Pancreas (tissue), 10 donors: ENCODE results near the gene SSTR5. TPM values are rescaled to one million over a fixed set of nuclear protein-coding genes. Genes with fewer than 3 reads are reported as not detected.

Source experiments
- ATAC-seq, 4 donors: fragments of 200-7000 bp; cut with Tn5 transposase; one replicate each; pipeline versions ENCODE4 v1.8.0 to v1.9.1; 2020; ENCODE audit warnings: mild to moderate bottlenecking in 4 of 4, moderate library complexity in 4 of 4
- DNase-seq, 6 donors: peaks; one replicate each; pipeline ENCODE4 v3.0.0-alpha.2; 2020
- FAIRE-seq: peaks from 2 replicates; lab custom pipeline; 2012; peaks lifted over from hg19 to GRCh38; lab: Jason Lieb, UNC
- H3K27ac ChIP-seq, 4 donors: fragments of 200-600 bp; sonication (generic); 1 replicate in 3 of 4; 2 replicates in 1 of 4; pipeline versions ENCODE4 v1.5.0 to v1.8.0; 2020
- H3K27me3 ChIP-seq, 4 donors: fragments of 200-600 bp; one replicate each; pipeline ENCODE4 v1.8.0; 2021
- H3K36me3 ChIP-seq, 3 donors: fragments of 200-600 bp; sonication (generic) in 1 of 3; one replicate each; pipeline versions ENCODE4 v1.5.0 to v1.8.0; 2020 to 2021
- H3K4me1 ChIP-seq, 3 donors: fragments of 200-600 bp; one replicate each; pipeline ENCODE4 v1.8.0; 2021
- H3K4me3 ChIP-seq, 4 donors: fragments of 200-600 bp; sonication (generic) in 2 of 4; one replicate each; pipeline versions ENCODE4 v1.5.0 to v1.8.0; 2020 to 2021
- H3K9me3 ChIP-seq, 4 donors: fragments of 200-600 bp; one replicate each; pipeline ENCODE4 v1.8.0; 2021
- WGBS, 2 donors: extraction: QIAGEN DNeasy Blood & Tissue Kit; methylation state at CpG; one replicate each; pipeline ENCODE4 v1.1.7; 2013; 5-methylcytosine and 5-hydroxymethylcytosine counted together
- intact Hi-C, 3 donors: fragments of 100-400 bp; cut with DNase I; formaldehyde crosslinking; loops; one replicate each; pipeline versions ENCODE4 v1.11.1 to v1.14.2; 2022
- polyA plus RNA-seq, 2 donors: library from polyadenylated mRNA; stranded (reverse); fragments of 200-250 nt; gene quantifications; one replicate each; pipeline ENCODE4 v1.2.3, GENCODE V29; 2013
- total RNA-seq, 6 donors: library from RNA; stranded (reverse); fragmentation: NEBNext Ultra II Directional in 4 of 6; extraction: Animal tissue kit (Norgen Biotek cat#: 25700) in 4 of 6; gene quantifications; one replicate each; pipeline versions ENCODE4 v1.2.1 to v1.2.4, GENCODE V29; 2021 to 2023
- TF ChIP-seq, protein P1 (sequence below), 4 donors: fragments of 200-600 bp; sonication (generic) in 3 of 4; IDR thresholded peaks; one replicate each; pipeline versions ENCODE4 v1.5.0 to v1.8.0; 2021; ENCODE audit warnings: antibody characterized with exemption in 4 of 4
- donor health status: healthy with polysubstance abuse.
- donor health status: DM: no; HTN: no; CAD: no; lungs with moderate emphysema.
- donor health status: DM: no; HTN: no; CAD: no.
- donor health status: control.
- donor health status: control.
- donor health status: Bipolar disorder and iron deficiency.
- donor health status: DM: yes; HTN: yes; CAD: no.
- donor health status: DM: no; HTN: no; CAD: no.
- donor health status: DM: no; HTN: no; CAD: no.
- donor health status: DM: yes; HTN: yes; CAD: no.

Gene SSTR5
- total and polyA plus RNA-seq, 8 donors: 0.12 to 1.2 (median 0.32) TPM; not detected in 1

DNA sequence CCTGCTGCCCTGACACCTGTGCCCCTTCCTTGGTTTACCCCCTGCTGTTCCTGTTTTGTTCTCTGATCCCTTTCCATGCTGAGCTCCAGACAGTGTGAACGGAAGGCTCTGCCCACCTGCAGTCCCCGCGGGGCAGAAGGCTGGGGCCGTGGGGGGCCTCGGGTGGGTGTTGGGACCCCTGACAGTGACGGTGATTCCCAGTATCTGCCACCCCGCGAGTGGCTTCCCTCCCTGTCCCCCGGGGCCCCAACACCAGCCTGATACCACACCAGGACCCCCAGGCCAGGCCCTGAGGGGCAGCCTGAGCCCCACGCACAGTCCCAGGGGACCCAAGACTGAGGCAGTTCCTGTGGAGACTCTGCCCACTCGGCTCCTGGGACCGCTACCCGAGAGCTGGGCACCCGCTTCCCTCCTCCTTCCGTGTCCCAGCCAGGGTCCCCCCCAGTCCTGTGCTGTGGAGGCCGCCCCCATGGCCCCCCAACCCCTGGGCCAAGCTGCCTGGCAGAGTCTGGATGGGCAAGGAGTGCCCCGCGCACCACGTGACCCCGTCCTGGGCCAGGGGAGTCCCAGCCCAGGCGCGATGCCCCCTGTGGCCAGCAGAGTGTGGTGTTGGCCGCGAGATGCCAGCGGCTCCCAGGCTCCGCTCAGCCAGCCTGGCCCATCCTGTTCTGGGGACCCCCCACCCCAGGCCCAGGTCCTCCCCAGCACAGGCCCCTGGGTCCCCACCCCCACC lies 33.5 kb downstream of the SSTR5 start:
- no peaks in the 10 kb centered on the region for H3K9me3 ChIP-seq
- WGBS, 2 donors: 19 to 28% methylated on average over 22 to 26 of the region's 26 CpGs
- H3K36me3 ChIP-seq: no peaks in the 10 kb centered on the region
- peaks cover 0 to 19% (median 0%) of the 10 kb centered on the region in 4 donors for H3K27me3 ChIP-seq
- TF ChIP-seq, protein P1, sequence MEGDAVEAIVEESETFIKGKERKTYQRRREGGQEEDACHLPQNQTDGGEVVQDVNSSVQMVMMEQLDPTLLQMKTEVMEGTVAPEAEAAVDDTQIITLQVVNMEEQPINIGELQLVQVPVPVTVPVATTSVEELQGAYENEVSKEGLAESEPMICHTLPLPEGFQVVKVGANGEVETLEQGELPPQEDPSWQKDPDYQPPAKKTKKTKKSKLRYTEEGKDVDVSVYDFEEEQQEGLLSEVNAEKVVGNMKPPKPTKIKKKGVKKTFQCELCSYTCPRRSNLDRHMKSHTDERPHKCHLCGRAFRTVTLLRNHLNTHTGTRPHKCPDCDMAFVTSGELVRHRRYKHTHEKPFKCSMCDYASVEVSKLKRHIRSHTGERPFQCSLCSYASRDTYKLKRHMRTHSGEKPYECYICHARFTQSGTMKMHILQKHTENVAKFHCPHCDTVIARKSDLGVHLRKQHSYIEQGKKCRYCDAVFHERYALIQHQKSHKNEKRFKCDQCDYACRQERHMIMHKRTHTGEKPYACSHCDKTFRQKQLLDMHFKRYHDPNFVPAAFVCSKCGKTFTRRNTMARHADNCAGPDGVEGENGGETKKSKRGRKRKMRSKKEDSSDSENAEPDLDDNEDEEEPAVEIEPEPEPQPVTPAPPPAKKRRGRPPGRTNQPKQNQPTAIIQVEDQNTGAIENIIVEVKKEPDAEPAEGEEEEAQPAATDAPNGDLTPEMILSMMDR (IDR thresholded peaks at IDR 0.05): peak; percentile 79 to 88 (median 87)
- H3K4me3 ChIP-seq: no peak overlapping the region
- H3K4me1 ChIP-seq: no peaks in the 10 kb centered on the region
- ATAC-seq (peak; percentile 79 to 91 (median 88)), DNase-seq (peak; percentile 64 to 94 (median 84)), FAIRE-seq (no peak)
- no peak overlapping the region for H3K27ac ChIP-seq
- intact Hi-C loops: loop anchor here in 2 of 3 donors (1.0 to 2.0 kb wide), 2 partner anchors 88 to 91 kb away; no protein-coding TSS in a partner anchor

DNA sequence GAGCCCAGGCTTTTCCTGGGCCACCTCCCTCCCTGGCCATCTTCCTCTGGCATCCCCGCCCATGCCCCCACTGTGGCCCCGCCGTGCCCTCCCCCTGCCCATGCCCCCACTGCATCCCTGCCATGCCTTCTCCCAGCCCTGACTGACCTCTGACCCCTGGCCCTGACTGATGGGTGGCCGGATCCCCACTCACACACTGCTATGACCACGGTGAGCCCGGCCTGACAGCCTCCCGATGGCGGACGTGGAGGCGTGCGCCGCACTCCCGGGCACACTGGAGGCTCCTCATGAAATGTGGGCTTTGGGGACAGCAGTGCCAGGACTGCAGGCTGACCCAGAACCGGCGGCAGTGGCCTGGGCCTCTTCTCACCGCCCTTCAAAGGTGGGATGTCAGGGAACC lies 34.1 kb downstream of the SSTR5 start:
- intact Hi-C loops: loop anchor here in 2 of 3 donors (1.0 to 2.0 kb wide), 2 partner anchors 88 to 90 kb away; no protein-coding TSS in a partner anchor
- H3K36me3 ChIP-seq: no peaks in the 10 kb centered on the region
- WGBS, 2 donors: 48 to 68% methylated on average over 16 of the region's 16 CpGs
- H3K27me3 ChIP-seq: peaks cover 0 to 19% (median 0%) of the 10 kb centered on the region in 4 donors
- ATAC-seq (no peak), DNase-seq (no peak), FAIRE-seq (no peak)
- no peaks in the 10 kb centered on the region for H3K4me1 ChIP-seq
- TF ChIP-seq, protein P1 (IDR thresholded peaks at IDR 0.05): no peak
- H3K27ac ChIP-seq: no peak overlapping the region
- no peaks in the 10 kb centered on the region for H3K9me3 ChIP-seq
- no peak overlapping the region for H3K4me3 ChIP-seq

- TF ChIP-seq, protein P1 (IDR thresholded peaks at IDR 0.05): no peak
- intact Hi-C loops: loop anchor here in 1 of 3 donors (2.0 kb wide), 1 partner anchor 90 kb away; no protein-coding TSS in a partner anchor
- Histone ChIP-seq H3K4me3 (no peak overlapping the region), H3K9me3 (no peaks in the 10 kb centered on the region), H3K27me3 (peaks cover 0 to 19% (median 0%) of the 10 kb centered on the region in 4 donors), H3K4me1 (no peaks in the 10 kb centered on the region), H3K36me3 (no peaks in the 10 kb centered on the region), H3K27ac (no peak overlapping the region)
- FAIRE-seq: no peak
- 36 to 53% methylated on average over 20 to 22 of the region's 22 CpGs for WGBS, 2 donors
- DNase-seq: no peak
- no peak for ATAC-seq
Observed at GRCh38 chr16:1107141-1107540, 34.6 kb downstream of the SSTR5 start.

GRCh38 chr16:1107731-1108130 lies 35.2 kb downstream of the SSTR5 start:
- DNase-seq (no peak), FAIRE-seq (no peak), ATAC-seq (no peak)
- Histone ChIP-seq H3K4me3 (no peak overlapping the region), H3K9me3 (no peaks in the 10 kb centered on the region), H3K27me3 (peaks cover 0 to 19% (median 0%) of the 10 kb centered on the region in 4 donors), H3K36me3 (no peaks in the 10 kb centered on the region), H3K4me1 (no peaks in the 10 kb centered on the region), H3K27ac (no peak overlapping the region)
- WGBS, 2 donors: 55 to 60% methylated on average over 12 of the region's 12 CpGs
- intact Hi-C loops: loop anchor here in 1 of 3 donors (2.0 kb wide), 1 partner anchor 89 kb away; no protein-coding TSS in a partner anchor
- TF ChIP-seq, protein P1 (IDR thresholded peaks at IDR 0.05): no peak
